ENCODE data around the gene MAP2K1.

The MAP2K1 gene

DNA sequence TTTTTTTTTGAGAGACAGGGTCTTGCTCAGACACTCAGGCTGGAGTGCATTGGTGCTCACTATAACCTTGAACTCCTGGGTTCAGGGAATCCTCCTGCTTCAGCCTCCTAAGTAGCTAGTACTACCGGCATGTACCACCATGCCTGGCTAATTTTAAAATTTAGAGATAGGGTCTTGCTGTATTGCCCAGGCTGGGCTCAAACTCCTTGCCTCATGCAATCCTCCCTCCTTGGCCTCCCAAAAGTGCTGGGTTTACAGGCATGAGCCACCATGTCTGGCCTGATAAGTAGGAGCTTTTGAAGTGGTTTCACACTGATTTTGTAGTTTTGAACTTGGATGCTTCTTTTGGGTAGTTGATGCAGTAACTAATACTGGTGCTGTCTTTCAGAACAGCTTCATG lies 7.8 kb downstream of the MAP2K1 start:
- no peak for DNase-seq

DNA sequence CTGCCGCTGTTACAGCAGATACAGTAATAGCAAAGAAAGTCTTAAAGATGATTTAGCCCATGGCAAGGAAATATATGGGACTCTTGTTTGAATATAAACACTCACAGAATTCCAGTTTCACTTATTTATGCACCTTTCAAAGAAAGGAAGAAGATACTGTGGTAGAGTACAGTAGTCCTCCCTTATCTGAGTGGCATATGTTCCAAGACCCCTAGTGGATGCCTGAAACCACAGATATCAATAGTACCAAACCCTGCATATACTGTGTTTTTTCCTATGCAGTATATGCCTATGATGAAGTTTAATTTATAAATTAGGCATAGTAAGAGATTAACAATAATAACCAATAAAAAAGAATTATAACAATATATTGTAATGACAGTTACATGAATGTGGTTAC lies 8.2 kb downstream of the MAP2K1 start:
- no peak for DNase-seq

DNA sequence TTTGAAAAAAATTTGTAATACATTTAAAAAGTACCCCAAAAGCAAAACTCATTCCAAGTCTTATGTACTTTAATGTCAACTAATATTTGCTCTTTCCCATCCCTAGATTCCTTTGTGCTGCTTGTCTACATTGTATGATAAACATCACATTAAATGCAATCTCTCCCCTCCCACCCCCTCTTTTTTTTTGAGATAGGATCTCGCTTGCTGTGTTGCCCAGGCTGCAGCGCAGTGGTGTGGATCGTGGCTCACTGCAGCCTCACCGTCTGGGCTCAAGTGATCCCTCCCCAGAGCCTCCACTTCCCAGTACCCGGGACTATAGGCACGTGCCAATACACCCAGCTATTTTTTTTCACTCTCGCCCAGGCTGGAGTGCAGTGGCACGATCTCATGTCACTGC lies 12.6 kb downstream of the MAP2K1 start:
- DNase-seq = no peak

DNA sequence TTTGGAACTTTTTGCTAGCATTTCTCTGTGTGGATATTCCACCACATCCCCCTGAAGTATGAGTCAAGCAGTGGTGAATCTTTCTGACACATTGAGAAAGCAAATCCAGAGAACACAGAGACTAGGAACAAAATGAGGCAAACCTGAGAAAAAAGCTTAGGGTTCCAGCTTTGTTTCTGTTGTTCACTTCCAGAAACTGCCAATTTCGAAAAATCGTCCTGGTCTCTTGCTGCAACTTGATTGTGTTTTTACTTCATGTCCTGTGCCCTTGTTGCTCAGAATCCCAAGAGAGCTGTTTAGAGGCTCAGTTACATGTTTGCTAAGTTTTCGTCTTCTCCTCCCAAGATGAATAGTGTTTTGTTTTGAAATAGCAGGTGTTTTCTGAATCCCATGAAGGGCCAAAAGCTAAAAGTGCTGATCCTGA lies 13.7 kb downstream of the MAP2K1 start:
- DNase-seq = no peak

DNA sequence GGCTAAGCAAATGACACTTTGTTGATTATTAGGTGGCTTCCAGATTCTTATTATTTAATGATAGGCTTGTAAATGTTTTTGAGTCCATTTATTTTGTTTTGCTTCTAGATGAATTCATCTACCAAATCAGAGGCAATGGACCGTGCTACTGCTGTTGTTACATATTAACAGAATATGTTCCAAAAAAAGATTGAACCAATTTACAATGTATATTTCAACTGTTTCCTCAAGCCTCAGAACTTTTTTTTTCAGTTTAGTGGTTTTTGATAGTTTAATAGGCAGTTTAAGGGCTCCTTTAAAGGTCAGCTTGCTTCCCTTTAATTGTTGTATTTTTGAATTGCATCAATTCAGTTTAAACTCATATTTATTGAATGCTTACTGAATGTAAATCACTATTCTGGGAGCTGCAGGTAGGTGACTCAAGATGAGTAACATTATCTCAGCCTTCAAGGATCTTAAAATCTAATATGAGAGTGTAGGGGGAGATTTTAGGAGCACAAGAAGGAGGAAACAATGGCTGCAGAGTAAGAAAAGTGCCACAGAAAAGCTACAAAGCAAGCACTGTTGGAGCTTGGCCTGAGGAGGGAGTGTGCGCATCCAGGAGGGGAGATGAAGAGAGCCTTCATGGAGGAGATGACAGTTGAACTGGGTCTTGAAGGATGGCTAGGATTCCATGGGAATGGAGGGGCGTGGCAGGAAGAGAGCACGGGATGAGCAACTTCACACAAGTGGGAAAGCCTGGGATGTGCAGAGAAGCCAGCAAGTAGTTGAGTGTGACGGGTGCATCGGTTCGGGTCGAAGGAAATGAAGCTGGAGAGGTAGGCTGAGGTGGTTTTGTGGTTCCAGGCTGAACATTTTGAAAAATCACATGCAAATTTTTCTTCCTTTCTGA lies 14.7 kb downstream of the MAP2K1 start:
- no peak for DNase-seq

DNA sequence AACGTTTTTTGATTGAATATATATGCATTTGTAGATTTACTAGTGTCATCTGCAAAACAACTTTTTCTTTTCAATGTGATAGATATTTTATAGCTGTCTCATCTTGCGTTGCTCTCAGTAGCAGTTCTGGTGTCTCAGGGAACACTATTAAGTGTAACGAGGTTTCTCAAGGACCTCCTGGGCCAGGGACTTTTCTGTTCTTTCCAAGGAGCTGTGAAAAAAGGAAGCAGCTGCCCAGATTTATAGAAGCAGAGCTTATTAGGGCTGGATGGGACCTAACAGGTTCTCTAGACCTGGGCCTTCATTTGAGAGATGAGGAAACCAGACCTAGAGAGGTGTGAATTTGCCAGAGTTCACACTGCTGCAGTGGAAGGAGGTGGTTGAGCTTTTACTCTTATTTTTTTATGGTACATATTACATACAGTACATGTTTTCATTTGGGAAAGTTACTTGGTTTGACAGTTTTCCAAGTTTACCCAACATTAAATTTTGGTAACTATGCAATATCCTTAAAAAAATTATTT lies 16.1 kb downstream of the MAP2K1 start:
- DNase-seq = no peak

DNA sequence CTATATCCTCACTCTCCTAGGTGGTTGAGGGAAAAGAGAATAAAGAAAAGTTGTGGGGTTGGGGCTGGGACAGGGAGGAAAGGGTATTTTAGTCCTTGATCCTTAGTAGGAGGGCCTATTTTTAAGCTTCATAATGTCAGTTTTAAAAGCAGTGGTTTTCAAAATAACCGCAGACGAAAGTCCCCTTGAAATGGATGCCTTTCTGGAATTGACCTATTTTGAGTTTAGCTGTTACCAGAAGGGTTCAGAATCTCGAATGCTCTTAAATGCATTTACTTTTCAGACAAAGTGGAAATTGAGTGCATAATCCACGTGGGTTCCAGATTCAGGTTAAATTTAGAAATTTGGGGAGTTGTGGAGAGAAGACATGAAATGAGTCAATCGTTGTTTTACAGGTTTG lies 16.6 kb downstream of the MAP2K1 start:
- DNase-seq = no peak

DNA sequence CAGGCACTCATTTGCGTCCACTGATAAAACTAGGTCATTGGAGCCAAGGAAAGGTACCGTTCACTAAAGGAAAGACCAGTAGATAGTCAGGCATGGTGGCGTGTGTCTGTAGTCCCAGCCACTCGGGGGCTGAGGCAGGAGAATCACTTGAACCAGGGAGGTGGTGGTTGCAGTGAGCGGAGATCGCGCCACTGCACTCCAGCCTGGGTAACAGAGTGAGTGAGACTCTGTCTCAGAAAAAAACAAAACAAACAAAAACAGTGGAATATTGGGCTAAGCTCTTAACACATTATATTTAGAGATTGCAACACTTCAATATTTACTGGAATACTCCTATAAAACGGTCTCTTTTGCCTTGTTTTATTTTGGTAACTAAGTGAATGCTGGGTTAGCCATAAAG lies 17.4 kb downstream of the MAP2K1 start:
- no peak for DNase-seq

DNA sequence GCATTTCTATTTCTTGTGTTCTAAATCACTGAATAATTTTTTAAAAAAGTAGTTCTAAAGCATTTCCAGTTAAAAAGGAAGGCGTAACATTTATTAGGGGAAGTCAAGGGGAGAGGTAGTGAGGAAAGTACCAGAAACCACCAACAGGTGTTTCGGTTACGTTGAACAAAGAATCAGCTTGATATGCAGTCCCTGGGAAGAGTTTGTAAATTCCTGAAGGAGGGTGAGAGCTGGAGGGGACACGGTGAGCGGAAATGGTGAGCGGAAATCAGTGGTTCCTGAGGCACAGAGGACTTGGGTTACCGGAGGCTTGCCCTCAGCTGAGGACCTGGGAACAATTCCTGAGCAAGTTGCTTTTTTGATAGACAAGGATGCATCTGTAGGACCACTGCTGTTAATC lies 17.8 kb downstream of the MAP2K1 start:
- DNase-seq = no peak

DNA sequence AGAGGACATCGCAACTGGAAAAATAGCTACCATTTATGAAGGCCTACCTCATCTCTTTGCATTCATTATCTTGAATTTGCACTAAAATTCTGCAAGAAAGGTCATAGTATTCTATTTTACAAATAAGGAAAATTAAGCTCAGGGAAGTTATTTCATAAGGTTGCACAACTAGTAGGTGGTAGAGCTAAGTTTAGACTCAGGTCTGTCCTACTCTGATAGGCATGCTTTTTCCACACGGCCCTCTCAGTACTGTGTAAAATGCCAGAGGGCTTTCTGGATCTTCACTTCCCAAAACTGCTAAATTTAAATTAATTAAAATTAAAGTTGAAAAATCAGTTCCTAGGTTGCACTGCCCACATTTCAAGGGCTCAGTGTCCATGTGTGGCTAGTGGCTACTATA lies 18.3 kb downstream of the MAP2K1 start:
- no peak for DNase-seq

DNA sequence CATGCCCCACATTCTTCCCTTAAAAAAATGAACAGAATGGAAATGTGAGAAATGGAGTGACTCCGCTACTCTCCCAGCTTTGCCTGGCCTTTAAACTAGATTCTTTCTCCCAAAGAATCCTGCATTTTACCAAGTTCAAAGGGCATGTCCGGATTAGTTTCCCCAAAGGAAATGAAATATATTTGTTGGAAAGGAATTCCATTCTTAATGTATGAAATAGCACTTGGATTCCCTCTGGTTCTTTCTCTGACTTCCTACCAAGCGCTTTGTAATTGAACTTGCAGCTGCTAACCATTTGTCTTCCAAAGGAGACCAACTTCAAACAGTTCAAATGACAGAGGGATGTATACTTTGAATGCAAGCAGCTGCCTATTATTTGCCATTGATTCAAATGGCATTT lies 18.9 kb downstream of the MAP2K1 start:
- DNase-seq = peak; percentile 19

DNA sequence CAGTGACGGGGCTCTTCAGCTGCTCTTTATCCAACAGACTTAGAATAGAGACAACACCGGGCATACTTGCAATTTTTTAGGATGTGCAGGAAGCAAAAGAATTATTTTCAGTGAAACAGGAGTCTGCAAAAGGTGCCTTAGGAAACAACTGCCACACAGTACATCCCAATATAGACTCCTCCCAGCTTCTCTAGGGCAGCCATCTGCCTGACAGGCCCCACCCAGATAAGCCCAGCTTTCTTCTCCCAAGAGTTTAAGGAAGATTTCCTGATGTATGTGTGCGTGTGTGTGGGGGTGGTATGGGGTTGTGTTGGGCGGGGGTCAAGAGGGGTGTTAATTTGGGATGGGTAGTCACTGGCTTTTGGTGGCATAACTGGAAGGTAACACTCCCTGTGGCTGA lies 21.5 kb downstream of the MAP2K1 start:
- DNase-seq = no peak

DNA sequence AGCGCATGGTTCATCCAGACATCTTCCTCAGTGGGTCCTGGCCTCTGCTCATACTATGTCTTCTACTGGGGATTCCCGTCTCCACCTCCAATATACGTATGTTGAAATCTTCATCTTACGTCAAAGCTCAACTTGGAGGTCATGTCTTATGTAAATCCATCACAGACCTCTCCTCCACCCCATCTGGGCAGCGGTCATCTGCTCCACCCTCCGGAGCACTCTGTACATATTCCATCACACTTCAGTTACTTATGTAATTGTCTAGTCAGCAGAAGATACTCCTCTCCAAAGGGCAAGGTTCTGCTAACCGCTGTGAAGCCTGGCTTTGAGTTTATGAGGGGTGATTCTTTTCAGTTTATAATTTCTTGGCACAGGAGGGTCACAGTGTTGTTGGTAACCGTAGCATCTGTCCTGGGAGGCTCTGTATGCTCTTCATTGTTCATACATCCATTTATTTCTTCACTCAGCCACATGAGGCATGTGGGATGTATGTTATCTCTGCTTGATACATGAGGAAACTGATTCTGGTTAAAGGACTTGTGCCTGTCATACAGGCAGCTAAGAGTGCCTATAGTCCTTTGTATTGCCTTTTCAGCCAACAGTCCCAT lies 22.1 kb downstream of the MAP2K1 start:
- no peak for DNase-seq

DNA sequence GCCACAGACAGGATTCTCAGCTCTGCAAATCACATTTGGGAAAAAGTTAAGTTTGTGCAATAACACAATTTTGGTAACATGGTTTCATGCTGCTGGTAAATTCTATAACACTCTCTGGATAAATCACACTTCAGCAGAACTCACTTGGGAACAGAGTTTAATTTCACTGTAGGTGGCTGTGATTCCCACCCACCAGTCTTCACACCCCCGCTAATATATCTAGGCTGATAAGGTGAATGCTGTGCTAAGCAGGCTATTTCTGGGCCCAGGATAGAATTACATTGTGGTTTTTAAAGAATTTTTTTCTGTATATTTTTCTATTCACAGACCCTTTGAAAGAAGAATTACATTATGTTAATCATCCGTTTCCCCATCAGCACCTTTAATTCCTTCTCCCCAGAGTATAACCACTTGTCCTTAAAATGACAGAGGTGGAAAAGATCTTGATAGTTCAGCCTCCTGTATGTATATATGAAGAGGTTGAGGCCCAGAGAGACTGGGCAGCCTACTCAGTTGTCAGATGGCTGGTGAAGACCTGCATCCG lies 22.9 kb downstream of the MAP2K1 start:
- no peak for DNase-seq

DNA sequence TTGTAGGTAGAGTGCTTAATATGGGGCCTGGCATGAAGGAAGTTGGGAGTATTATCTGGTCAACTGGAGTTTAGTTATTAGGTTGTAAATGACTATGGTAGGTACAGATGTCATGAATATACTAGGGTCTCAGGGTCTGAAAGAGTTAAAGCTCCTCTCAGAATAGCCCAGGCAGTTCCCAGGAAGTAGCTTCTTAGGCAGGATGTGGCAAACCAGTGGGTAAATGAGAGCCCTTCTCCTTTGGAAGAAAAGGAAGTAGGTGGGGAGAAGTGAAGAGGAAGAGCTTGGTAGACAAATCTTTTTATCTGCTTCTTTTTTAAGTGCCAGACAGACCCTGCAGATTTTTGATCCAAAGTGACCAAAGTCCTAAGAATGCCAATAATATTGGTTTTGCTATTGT lies 24.5 kb downstream of the MAP2K1 start:
- DNase-seq = no peak

DNA sequence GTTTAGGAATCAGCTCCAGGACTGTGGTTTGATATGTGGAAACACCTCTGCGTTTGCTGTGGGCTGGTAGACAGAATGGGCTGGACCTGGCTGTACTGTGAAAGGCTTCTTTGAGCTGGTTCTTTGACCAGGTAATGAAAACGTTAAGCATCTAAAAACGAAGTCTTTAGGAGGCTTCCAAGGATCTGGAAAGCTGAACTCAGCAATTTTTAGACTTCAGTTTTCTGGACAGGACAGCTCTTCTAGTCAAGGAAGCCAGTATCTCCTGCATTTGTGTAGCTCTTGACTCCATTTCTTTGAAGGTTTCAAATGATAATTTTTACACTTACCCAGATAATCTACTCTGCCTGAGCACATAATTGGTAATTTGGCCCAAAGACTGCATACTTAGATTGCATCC lies 25.5 kb downstream of the MAP2K1 start:
- no peak for DNase-seq

DNA sequence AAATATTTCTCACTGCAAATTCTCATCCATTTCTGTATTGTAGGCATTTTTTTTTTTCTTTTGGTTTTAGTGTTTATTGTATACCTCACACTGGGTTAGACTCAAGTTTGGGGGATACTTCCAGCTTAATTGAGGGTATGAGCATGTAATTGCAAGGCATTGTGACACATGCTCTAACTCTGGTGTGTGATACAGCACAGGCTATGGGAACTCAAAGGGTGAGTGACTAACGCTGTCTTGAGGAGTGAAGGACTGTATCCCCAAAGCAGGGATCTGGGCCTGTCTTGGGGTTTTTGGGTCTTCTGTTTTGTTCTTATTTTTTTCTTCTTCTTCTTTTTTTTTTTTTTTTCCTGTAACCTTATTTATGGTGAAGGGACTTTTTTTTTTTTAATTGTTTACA lies 26.9 kb downstream of the MAP2K1 start:
- DNase-seq = no peak

DNA sequence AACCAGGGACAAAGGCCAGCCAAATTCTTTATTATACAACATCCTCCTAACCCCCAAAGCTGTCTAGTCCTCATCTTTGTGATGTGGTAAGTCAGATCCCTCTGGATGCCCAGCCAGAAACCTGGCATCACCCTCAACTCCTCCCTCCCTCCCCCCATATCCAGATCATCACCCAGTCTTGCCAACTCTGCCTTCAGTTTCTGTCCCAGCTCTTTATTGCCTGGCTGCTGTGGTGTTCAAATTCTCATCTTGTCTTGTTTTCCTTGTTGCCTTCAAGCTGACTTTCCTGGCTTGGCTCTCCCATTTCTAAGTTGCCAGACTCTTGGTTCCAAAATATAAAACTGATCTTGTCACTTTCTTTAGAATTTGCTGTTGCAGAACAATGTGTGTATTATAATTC lies 28.6 kb downstream of the MAP2K1 start:
- no peak for DNase-seq

DNA sequence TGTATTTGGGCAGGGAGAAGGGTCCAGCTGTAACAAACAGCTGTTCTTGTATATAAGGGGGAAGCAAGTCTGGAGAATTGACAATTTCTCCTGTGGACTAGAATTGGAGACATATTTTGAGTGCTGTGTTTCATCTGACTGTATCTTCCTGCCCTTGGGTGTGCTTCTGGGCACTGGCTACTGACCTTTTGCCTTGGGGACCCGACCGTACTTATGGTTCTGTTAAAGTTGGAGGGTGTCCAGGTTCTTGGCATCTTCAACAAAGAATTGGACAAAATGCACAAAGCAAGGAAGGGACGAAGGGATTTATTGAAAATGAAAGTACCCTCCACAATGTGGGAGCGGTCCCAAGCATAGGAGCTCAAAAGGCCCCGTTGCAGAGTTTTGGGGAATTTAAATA lies 31.0 kb downstream of the MAP2K1 start:
- DNase-seq = no peak

DNA sequence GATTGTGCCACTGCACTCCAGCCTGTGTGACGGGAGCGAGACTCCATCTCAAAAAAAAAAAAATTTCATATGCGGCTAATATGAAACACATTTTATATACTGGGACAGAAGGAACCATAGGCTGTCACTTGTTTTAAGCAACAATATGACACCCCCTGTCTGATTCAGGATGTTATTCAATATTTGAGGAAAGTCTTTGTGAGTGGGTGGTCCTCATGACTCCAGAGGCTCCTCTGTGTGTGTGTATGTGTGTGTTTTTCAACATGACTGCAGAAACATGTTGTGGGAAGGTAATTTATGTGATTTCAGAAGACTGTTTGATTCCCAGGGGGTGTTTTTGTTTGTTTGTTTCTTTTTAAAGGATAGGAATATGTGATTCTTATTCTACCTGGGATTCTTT lies 32.8 kb downstream of the MAP2K1 start:
- no peak for DNase-seq

DNA sequence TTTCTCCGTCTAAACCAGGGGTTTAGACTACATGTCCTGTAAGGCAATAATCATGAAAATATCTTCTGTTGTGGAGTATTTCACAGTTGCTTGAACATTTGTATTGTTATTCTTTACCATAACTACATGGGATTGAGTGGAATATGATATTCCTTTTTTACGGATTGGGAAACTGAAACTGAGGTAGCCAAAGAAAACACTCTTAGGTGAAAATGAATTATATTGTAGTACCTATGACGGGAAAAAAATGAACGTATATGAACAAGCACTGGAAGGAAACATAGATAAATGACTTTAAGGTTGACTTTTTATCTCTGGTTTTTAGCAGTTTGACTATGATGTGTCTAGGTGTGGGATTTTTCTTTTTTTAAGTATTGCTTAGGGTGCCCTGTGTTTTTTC lies 35.6 kb downstream of the MAP2K1 start:
- no peak for DNase-seq

DNA sequence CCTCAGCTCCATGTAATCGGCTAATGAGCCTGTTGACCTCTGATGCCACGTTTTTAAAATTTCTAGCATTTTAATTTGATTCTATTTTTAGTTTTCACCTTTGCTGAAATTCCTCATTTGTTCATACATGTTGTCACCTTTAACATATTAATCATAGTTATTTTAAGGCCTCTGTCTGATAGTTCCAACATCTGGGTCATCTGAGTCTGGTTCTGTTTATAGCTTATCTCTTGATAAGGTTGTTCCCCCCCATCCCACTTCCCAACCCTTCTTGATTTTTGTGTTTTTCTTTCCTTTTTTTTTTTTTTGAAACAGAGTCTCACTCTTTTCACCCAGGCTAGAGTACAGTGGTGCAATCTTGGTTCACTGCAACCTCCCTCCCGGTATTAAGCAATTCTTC lies 36.4 kb downstream of the MAP2K1 start:
- no peak for DNase-seq

DNA sequence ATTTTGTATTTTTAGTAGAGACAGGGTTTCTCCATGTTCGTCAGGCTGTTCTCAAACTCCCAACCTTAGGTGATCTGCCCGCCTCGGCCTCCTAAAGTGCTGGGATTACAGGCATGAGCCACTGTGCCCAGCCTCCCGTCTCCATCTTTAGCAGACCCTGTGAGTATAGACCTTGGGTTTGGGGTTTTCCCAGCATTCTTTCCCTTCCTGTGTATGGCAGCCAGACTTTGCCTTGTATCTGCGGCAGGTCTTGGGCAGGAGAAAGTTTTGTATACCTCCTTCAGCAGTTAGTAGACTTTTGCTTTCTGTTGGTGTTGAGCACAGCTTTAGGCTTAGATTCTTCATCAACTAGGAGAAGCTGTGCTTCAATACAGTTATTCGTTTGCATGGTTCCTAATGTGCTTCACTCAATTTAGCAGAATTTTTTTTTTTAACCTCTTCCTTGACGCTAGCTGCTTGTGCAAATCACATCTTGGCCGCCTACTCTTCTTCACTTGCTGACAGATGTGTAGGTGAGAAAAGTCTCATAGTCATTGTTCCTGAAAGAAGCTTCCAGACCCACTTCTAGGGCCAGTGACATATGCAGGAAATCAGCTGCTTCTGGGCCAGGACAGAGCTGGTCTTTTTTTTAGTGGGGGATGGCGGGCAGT lies 38.4 kb downstream of the MAP2K1 start:
- no peak for DNase-seq

DNA sequence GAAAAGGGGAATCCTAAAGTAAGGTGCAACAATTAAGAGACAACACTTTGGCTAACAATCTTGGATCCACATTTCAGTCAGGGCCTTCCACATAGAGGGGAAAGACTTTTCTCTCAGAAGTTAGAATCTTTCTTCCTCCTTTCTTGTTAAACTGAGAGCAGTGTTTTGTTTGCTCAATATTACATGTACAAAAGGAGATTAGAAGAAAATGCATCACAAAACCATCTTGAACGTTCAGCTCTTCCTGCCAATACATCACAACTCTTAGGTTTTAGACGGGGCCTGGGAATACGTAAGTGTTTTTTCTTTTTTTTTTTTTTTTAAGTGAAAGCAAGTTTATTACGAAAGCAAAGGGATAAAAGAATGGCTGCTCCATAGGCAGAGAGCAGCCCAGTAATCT lies 39.1 kb downstream of the MAP2K1 start:
- no peak for DNase-seq

All from NCI-H1436 (cell line).